Stimulated activated CD4-positive, alpha-beta T cell treated with anti-CD3 and anti-CD28 coated beads, Interleukin-1b, Interleukin-23, amount 100 ng/mL, for 24 hours (primary cell): Measurements from ENCODE around the gene OR10J1.
"Not testable (repeated sequence)": the region's sequence is repeated elsewhere in the genome, so short reads cannot be mapped to it uniquely, and the experiment has no call there.

Experiments used
- DNase-seq, 4 experiments: peaks; one replicate each; pipeline ENCODE4 v3.0.0-alpha.2; 2020; ENCODE audit warnings: low read depth in 4 of 4, low spot score in 1 of 4

The OR10J1 gene

GRCh38 chr1:159439422-159439821, at the start of gene OR10J1:
Gene OR10J1 (plus strand): TSS chr1:159439722. CDS start chr1:159439792, 70 bp downstream.
- DNase-seq = no peak

GRCh38 chr1:159406821-159407220, 32.7 kb upstream of the OR10J1 start:
- DNase-seq = no peak

- DNase-seq = no peak
Observed at GRCh38 chr1:159408862-159409400, 30.6 kb upstream of the OR10J1 start.

GRCh38 chr1:159421821-159422220, 17.7 kb upstream of the OR10J1 start:
- no peak for DNase-seq

- no peak for DNase-seq
Observed at GRCh38 chr1:159428536-159428935, 11.0 kb upstream of the OR10J1 start.

- DNase-seq = no peak
Observed at GRCh38 chr1:159429074-159429861, 10.3 kb upstream of the OR10J1 start.

- no peak for DNase-seq
Observed at GRCh38 chr1:159430985-159431384, 8.5 kb upstream of the OR10J1 start.

GRCh38 chr1:159431904-159432303, 7.6 kb upstream of the OR10J1 start, which contains the start of gene OR10J4:
Gene OR10J4 (plus strand): TSS chr1:159432204.
- no peak for DNase-seq

GRCh38 chr1:159436469-159436868, 3.1 kb upstream of the OR10J1 start:
- DNase-seq = no peak

- no peak for DNase-seq
Observed at GRCh38 chr1:159441360-159441759, 1.8 kb downstream of the OR10J1 start.

GRCh38 chr1:159442428-159442827, 2.9 kb downstream of the OR10J1 start:
- DNase-seq = no peak

- no peak for DNase-seq
Observed at GRCh38 chr1:159443066-159443750, 3.7 kb downstream of the OR10J1 start.

GRCh38 chr1:159444511-159444910, 5.0 kb downstream of the OR10J1 start:
- no peak for DNase-seq

GRCh38 chr1:159448181-159448580, 8.7 kb downstream of the OR10J1 start:
- DNase-seq = no peak

- DNase-seq = not testable (repeated sequence)
Observed at GRCh38 chr1:159449605-159450004, 10.1 kb downstream of the OR10J1 start.

GRCh38 chr1:159459551-159459950, 20.0 kb downstream of the OR10J1 start:
- no peak for DNase-seq

GRCh38 chr1:159465191-159465603, 25.7 kb downstream of the OR10J1 start:
- DNase-seq = no peak

GRCh38 chr1:159468321-159468720, 28.8 kb downstream of the OR10J1 start:
- DNase-seq = no peak

GRCh38 chr1:159469921-159470533, 30.5 kb downstream of the OR10J1 start:
- no peak for DNase-seq

GRCh38 chr1:159473335-159473734, 33.8 kb downstream of the OR10J1 start:
- DNase-seq = no peak

GRCh38 chr1:159474926-159475325, 35.4 kb downstream of the OR10J1 start:
- no peak for DNase-seq

- DNase-seq = no peak
Observed at GRCh38 chr1:159483501-159483900, 44.0 kb downstream of the OR10J1 start.
